ELF-1 (cell line): ENCODE data around the gene SRSF7.
"Not testable (repeated sequence)": the region's sequence is repeated elsewhere in the genome, so short reads cannot be mapped to it uniquely, and the experiment has no call there.

Source experiments
- DNase-seq: peaks from one replicate; pipeline ENCODE4 v3.0.0-alpha.2; 2016; ENCODE audit warnings: low read depth, low spot score

SRSF7 gene

DNA sequence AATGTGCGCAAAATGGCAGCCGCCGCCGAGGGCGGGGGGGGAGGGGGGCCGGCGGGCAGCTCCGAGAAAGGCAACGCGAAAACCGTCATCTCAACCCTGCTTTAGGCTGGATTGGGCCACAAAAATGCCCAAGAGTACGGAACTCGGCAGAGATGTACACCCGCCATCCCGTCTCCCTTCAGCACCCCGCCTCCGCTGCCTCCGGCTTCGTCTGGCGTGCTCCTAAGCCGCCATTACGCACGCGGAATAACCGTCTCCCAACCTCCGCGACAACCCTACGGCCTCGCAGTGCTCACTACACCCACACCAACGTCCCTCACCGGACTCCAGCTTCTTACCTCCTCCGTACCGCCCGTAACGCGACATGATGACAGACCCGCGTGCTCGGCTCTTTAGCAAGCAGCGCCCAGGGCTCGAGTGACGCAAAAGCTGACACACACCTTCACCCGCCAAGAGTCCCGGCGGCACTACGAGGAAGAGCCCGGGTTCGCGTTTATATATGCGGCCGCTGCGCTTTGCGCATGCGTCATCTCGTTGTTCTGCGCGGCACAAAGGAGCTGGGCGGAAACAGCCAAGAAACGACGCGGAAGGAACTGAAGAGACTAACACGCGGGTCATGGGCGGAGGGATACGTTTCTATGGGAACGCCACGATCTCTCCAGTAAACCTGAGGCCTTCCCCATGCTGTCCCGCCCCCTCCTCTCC is at the start of gene SRSF7:
Gene SRSF7 (minus strand): TSS at position 471 of the 705 bp plus-strand sequence. CDS start 105 bp downstream, at position 366.
- peak; percentile 99 for DNase-seq

DNA sequence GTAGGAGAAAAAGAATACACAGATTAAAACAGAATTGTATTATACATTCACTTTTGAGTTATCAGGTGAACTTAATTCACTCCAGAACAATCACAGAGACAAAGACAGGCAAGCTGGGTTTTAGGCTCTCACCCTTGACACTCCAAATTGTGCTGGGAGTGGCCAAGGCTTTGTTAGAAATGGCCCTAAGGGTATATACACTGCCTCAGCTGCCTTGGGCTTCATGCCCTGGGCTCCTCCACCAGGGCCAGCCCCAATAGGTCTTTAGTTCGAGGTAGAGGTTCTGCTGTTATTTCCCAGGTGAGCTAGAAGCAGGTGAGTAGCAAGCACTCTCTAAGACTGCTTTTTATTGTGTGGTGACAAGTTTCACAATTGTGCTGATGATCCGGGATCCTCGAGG is 46.8 kb upstream of the SRSF7 start:
- DNase-seq, result peak; percentile 18

DNA sequence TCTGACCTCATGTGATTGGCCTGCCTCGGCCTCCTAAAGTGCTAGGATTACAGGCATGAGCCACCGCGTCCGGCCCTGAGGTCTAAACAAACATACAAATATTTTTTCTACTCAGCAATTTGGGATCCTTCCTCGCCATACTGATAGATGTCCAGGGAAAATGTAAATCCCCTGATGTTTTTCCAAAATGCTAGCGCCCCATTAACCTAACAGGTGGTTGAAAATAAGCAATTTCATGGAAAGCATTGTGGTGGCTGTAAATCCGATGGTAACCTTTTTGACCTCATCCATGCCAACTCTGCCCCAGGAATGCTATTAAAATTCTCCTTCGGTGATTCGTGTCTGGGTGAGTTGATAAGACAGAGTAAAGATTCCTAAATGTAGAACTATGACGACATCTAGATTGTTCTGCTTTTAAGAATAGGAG is 46.1 kb upstream of the SRSF7 start:
- DNase-seq, result peak; percentile 27

DNA sequence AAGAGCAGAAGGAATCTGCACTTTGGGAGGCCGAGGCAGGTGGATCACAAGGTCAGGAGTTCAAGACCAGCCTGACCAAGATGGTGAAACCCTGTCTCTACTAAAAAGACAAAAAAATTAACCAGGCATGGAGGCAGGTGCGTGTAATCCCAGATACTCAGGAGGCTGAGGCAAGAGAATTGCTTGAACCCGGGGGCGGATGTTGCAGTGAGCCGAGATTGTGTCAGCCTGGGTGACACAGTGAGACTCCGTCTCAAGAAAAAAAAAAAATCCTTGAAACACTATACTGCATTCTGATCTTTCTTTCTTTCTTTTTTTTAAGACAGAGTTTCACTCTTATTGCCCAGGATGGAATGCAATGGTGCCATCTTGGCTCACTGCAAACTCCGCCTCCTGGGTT is 43.9 kb upstream of the SRSF7 start:
- DNase-seq, result not testable (repeated sequence)

DNA sequence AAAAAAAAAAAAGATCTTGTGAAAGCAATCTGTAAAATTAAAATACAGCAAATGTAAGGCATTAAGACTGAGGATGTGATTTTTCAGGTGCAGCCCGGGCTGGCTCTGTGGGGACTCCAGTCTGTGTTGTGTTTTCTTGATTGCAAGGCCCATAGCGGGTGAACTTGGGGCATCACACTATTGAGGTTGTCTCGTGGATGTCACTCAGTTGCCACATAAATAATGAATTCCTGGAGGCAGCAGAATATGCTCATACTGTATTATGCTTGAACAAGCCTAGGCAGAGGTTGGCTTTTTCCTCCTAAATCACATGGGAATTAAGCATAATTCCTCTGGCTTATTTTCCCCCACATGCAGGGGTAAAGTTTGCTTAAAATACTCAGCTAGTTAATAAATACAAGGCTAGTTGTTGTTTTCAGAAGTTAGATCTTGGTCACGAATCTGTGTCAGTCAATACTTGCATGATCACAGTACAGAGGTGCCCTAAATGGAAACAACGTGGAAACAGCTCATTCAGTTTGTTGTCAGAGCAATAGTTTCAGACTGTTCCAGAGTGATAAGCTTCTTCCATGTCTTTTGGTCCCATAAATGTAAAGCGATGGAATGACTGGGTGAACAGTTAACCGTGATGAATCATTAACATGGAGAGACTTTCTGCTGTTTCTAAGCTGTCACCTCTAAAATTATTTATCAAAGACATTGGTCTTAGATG is 43.2 kb upstream of the SRSF7 start:
- DNase-seq, result no peak

DNA sequence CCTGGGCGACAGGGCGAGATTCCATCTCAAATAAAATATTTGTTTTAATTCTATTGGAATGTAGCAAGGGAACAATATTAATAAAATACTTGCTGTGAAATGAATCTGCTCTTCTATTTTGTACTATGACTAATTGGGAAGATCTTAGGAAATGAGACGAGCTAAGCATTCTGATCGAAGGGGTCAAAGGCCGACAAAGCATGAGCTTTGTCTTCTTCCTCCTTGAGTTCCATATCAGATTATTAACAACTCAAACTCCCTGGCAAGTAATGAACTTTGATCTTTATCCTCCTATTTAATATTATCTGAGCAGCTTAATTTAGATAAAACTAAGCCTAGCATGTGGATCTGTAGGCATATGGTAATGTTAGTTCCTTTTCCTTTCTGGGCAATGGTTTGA is 42.4 kb upstream of the SRSF7 start:
- DNase-seq, result no peak

DNA sequence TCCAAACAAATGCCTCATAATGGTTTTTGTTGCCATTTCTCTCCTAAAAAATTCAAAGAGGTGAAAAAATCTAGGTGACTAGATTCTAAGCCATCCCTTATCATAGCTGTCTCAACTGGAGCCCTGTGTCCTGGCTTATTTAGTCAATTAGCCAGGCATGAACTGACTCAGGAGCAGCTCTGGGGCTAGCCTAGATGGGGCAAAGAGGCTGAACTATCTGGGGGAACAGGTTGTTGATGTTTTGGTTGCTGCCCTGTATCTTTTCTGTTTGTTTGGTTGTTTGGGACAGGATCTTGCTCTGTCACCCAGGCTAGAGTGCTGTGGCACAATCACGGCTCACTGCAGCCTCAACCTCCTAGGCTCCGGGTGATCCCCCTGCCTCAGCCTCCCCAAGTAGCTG is 41.6 kb upstream of the SRSF7 start:
- DNase-seq, result no peak

DNA sequence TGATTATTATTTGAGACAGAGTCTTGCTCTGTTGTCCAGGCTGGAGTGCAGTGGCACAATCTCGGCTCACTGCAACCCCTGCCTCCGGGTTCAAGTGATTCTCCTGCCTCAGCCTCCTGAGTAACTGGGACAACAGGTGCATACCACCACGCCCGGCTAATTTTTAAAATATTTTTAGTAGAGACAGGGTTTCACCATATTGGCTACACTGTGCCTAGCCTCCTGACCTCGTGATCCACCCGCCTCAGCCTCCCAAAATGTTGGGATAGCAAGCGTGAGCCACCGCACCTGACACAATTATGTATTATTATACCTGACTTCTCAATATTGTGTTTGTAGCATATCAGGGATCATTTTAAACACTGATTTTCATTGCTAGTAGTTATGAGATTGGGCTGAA is 41.2 kb upstream of the SRSF7 start:
- DNase-seq, result not testable (repeated sequence)

DNA sequence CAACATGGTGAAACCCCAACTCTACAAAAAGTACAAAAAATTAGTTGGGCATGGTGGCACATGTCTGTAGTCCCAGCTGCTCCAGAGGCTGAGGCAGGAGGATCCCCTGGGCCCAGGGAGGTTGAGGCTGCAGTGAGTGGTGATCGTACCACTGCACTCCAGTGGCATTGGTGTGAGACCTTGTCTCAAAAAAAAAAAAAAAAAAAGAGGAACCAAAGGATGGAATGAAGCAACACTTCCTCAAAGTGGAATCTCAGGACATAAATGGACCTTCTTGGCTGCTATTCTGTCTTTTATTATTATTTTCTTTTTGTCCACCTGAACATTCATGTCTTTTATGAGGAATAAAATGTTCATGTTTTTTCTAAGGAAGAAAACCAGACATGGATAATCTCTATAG is 40.6 kb upstream of the SRSF7 start:
- DNase-seq, result no peak

DNA sequence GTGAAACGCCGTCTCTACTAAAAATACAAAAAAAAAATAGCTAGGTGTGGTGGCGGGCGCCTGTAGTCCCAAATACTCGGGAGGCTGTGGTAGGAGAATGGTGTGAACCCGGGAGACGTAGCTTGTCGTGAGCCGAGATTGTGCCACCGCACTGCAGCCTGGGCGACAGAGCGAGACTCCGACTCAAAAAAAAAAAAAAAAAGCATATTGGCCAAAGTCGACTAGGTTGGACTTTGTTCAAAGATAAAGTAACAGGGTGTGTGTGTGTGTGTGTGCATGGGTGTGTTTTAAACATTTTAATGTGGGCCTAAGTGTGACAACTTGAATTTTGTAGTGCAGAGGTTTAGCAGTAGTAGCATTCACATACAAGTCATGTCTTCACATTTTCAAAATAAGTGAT is 38.5 kb upstream of the SRSF7 start:
- DNase-seq, result no peak

DNA sequence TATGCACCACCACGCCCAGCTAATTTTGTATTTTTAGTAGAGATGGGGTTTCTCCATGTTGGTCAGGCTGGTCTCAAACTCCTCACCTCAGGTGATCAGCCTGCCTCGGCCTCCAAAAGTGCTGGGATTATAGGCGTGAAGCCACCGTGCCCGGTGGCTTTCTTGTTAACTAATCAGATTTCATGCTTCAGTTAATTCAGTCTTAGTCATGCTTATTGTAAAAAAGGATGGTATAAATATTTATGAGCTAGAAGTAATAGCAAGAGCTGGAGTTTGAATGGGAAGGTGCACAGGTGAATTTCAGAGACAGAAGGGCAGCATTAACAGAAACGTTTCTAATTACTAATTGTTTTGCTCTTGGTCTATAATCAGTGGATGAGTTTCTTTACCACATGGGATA is 37.1 kb upstream of the SRSF7 start:
- no peak for DNase-seq

DNA sequence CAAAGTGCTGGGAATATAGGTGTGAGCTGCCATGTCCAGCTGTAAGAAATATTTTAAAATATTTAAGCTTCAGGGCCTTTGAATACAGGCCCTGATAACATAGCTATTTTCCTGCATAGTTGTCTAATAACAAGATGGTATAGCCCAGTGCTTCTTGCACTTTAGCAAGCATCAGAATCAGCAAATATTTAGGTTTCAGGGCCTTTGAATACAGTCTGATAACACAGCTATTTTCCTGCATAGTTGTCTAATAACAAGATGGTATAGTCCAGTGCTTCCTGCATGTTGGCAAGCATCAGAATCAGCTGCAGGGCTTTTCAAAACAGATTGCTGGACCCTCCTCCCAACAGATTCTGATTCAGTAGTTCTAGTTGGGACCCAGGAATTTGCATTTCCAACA is 32.4 kb upstream of the SRSF7 start:
- no peak for DNase-seq

DNA sequence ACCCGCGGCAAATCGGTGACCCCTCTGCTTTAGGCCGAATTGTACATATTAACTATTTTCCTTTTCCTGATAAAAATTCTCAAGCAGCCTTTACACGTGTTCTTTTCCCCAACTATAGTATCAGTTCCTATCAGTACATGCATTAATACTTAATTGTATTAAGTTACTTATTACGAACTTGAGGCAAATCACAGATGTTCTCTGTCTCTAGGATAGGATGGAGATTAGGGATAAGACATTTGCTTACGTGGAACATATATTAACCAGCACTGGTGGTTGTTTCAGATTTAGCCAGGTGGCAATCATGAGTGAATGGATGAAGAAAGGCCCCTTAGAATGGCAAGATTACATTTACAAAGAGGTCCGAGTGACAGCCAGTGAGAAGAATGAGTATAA is 27.5 kb upstream of the SRSF7 start:
- DNase-seq, result no peak

DNA sequence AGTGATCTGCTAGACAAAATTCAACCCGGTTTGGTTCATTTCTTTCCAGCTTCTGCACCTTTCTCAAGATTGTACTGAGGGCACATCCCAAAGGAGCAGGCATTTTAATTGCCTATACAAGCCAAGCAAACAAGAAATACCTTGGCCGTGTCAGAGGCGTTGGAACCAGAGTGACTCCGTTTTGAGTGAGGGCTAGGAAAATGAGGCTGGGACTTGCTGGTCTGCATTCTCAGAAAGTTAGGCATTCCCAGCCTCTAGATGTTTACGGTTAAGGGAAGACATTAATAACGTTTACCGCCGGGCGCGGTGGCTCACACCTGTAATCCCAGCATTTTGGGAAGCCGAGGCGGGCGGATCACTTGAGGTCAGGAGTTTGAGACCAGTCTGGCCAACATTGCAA is 25.4 kb upstream of the SRSF7 start:
- DNase-seq, result peak; percentile 63

DNA sequence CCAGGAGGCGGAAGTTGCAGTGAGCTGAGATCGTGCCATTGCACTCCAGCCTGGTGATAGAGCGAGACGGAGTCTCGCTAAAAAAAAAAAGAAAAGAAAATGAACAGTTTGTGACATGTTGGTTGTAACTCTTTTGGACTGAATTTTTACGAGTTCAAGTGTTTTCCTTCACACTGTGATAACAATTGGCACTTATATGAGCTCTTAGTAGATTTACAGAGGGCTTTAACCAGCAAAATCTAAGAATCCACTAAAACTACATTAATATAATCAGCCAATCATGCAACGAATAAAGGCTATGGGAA is 24.7 kb upstream of the SRSF7 start:
- DNase-seq, result no peak

DNA sequence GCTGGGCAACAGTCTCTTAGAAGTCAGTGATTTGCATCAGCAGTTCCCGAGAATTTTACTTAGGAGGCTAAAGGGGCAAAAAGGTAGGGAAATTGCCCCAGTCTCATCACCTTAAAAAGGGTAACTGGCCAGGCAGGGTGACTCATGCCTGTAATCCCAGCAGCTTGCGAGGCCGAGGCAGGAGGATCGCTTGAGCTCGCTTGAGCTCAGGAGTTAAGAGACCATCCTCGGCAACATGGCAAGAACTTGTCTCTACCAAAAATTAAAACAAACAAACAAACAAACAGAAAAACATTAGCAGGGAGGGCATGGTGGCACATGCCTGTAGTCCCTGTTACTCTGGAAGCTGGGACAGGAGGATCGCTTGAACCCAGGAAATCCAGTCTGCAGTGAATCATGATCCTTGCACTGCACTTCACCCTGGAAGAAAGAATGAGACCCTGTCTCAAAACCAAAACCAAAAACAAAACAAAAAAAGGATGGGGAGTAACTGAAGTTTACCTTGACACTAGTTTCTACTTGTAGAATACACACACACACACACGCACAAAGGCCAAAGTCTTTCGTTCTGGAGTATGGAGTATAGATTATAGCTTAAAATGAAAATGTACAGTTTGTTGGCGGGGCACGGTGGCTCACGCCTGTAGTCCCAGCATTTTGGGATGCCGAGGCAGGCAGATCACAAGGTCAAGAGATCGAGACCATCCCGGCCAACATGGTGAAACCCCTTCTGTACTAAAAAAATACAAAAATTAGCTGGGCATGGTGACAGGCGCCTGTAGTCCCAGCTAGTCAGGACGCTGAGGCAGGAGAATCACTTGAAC is 24.1 kb upstream of the SRSF7 start:
- no peak for DNase-seq

DNA sequence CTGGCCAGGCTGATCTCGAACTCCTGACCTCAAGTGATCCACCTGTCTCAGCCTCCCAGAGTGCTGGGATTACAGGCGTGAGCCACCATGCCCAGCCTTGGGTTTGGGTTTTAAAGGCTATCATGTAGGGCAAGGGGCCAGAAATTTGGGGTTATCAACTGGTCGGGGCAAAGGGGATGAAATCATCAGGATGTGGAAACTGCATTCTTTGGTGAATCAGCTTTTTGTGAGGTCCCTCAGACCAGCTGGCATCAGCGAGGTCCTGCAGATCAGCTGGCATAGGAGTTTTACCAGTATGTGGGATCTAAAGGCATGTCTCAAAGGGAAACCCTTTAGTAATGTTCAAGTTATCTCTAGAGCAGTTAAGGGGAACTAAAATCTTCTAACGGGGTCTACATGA is 20.5 kb upstream of the SRSF7 start:
- DNase-seq, result no peak

DNA sequence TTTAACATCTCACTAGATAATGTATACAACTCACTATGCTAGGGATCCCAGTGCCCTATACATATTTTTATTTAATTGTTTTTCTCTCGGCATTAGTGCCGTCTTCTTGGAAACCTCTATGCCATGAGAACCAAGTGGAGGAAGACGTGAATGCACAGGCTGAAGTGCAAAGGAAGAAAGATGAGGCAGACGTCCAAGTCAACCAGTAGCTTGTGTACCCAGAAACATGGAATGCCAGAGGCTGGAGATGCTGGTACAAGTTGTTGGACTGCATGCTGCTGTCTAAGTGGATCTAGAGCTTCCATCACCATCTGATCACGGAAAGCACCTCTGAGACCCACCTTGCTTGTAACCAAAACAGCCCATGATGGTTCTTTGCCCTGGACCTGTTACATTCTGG is 14.4 kb upstream of the SRSF7 start:
- no peak for DNase-seq

DNA sequence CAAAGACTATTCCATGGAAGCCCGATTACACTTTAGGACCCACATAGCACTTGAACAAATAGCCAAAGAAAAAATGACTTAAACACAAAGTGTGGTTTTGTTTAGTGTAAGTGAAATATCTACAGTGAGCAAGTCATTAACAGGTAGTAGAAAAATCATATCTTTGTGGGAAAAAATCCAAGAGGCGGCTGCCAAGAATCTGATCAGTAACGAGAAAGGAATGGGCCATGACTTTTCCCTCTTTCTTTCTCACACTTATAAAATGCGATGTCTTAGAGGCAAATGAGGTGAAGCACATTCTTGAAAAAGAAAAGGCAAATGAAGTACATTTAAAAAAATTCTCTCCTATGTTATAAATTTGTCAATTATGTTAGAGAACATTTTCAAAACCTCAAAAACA is 14.0 kb upstream of the SRSF7 start:
- DNase-seq, result no peak

DNA sequence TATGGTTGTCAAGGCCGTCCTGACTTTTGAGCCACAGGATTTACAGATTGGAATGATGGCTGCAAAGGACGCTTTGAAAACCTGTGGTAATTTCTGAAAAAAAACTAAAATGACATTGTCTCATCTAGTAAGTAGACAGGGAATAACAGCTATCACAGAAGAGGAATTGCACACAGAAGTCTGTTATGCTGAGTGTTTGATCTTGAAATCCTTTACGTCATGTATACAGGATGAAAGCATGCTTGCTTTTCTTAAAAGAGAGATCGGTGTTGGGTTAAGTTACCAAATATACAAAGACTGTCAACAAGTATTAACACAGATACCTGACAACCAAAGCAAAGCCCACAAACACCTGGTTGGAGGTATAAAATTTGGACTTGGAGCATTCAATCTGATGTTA is 12.6 kb upstream of the SRSF7 start:
- no peak for DNase-seq

DNA sequence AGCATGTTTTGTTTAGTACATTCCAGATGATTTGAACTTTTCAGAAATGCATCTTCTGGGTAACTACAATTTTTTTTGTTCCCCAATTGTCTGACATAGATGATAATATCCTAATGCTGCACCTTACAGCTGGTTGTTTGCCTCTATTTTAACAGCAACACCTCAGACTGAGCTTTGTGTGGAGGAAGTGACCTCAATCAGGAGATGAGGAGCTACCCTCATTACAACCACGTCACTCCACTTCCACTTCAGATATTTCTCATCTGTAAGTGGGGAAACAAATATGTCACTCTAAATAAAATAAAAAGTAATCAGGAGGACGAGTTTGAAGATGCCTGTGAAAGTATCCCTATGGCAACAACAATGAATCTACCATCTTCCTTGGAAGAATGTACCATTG is 12.1 kb upstream of the SRSF7 start:
- DNase-seq, result no peak

DNA sequence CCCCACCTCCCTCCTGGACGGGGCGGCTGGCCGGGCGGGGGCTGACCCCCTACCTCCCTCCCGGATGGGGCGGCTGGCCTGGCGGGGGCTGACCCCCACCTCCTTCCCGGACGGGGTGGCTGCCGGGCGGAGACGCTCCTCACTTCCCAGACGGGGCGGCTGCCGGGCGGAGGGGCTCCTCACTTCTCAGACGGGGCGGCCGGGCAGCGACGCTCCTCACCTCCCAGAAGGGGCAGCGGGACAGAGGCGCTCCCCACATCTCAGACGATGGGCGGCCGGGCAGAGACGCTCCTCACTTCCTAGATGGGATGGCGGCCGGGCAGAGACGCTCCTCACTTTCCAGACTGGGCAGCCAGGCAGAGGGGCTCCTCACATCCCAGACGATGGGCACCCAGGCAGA is 4.7 kb upstream of the SRSF7 start:
- DNase-seq, result not testable (repeated sequence)

DNA sequence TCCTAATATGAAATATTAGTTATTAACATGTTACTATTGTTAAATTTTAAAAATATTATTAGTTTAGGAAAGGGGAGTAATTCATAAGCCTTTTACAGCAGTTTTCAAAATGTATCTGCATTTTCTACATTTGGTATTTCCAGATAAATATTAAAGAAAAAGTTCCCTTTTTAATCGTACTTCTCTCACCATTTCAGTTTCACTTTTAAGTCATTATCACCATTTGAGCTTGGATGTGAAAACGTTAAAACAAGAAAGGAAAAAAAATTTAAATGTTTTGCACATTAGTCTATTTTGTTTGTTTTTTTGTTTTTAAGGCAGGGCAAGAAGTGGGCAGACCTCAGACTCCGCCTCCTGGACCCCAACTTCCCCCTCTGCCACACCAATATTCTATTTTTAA is 3.3 kb upstream of the SRSF7 start:
- DNase-seq, result no peak
